ENCODE results near the gene PPP1R8.
A peak's percentile ranks its signal among the peaks of the same experiment; 100 is the strongest.
"Not testable (repeated sequence)": the region's sequence is repeated elsewhere in the genome, so short reads cannot be mapped to it uniquely, and the experiment has no call there.

Gene PPP1R8

DNA sequence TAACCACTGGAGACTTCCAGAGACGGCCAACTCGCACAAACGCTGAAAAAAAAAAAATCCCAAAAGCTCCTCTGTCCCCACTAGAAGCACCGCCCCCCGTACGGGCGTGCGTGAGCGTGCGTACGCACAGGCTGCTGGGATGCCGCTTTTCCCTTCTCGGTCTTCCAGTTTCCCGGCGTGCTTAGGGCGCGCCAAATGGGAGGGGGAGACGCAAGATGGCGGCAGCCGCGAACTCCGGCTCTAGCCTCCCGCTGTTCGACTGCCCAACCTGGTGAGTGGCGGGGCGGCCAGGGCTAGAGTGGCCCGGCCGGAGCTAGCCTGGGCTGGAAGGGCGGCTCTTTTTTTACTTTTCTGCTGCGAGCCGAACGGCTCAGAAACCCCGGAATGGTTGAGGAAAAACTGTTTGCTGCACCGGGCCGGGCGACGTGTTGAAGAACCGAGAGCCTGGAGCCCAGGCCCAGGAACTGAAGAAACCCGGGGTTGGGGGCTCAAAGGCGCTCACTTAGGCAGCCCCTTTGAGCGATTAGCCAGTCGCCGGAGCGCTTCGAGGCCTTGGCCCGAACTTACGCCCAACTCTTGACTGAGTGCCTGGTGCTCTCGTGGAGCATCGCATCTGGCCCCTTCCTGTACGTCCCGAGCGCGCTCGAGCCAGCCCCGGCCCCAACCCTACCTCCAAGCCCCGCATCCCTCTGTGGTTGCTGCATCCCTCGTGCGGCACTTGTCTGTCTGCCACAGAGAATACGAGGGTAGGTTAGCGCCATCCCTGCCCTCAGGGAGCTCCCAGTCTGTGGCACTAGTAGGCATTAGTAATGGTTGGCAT is at the start of gene PPP1R8:
PPP1R8 (plus strand) TSS at position 162 of the 820 bp plus-strand sequence; CDS start at position 216, 54 bp downstream.
- in situ Hi-C loops (cut with HindIII; ENCODE audit: low sequenced_read_pairs): no loop called here
- TF ChIP-seq, protein P1, sequence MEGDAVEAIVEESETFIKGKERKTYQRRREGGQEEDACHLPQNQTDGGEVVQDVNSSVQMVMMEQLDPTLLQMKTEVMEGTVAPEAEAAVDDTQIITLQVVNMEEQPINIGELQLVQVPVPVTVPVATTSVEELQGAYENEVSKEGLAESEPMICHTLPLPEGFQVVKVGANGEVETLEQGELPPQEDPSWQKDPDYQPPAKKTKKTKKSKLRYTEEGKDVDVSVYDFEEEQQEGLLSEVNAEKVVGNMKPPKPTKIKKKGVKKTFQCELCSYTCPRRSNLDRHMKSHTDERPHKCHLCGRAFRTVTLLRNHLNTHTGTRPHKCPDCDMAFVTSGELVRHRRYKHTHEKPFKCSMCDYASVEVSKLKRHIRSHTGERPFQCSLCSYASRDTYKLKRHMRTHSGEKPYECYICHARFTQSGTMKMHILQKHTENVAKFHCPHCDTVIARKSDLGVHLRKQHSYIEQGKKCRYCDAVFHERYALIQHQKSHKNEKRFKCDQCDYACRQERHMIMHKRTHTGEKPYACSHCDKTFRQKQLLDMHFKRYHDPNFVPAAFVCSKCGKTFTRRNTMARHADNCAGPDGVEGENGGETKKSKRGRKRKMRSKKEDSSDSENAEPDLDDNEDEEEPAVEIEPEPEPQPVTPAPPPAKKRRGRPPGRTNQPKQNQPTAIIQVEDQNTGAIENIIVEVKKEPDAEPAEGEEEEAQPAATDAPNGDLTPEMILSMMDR (IDR thresholded peaks at IDR 0.05; ENCODE audit: low read depth, low read length, missing control alignments): no peak
- DNase-seq (ENCODE audit: low read depth): peak; percentile 92
- H3K4me3 ChIP-seq (ENCODE audit: low read depth, low read length): peak within 1 kb of the TSS; percentile 98

DNA sequence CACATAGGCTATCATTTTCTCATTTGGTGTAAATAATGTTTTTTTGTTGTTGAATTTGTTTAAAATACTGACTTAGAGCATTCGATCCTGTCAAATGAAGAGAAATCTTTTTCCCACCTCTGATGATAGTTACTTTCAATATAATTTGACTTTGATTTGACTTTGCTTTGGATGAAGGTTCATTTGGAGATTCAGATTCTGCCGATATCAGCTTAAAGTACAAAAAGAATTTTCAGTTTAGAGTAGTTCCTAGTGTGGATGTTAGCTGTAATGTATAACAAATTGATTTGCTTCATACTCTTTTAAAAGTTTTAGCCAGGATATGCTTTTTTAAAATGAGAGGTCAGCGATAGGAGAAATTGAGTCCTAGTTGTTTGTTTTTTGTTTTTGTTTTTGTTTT is 47.6 kb upstream of the PPP1R8 start:
- DNase-seq (ENCODE audit: low read depth): no peak
- in situ Hi-C loops (cut with HindIII; ENCODE audit: low sequenced_read_pairs): no loop called here
- no peak overlapping the region for H3K4me3 ChIP-seq (ENCODE audit: low read depth, low read length)
- TF ChIP-seq, protein P1 (IDR thresholded peaks at IDR 0.05; ENCODE audit: low read depth, low read length, missing control alignments): no peak

DNA sequence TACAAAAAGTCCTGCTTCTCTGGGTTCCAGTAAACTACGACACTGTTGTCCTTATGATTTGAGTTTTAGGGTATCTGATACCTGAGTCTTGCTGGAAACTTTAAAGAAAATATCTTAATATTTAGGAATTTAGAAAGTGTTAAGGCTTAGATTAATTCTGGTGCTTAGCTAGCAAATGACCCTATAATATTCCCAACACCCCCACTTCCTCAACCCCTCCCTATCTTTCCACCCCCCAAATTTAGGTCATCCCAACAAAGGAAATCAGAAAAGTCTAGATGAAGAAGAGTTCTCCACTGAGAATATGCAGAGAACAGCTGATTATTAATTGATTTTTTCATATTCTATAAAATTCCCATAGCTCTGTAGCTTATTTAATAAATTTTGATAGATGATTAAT is 45.9 kb upstream of the PPP1R8 start:
- in situ Hi-C loops (cut with HindIII; ENCODE audit: low sequenced_read_pairs): no loop called here
- no peak for DNase-seq (ENCODE audit: low read depth)

DNA sequence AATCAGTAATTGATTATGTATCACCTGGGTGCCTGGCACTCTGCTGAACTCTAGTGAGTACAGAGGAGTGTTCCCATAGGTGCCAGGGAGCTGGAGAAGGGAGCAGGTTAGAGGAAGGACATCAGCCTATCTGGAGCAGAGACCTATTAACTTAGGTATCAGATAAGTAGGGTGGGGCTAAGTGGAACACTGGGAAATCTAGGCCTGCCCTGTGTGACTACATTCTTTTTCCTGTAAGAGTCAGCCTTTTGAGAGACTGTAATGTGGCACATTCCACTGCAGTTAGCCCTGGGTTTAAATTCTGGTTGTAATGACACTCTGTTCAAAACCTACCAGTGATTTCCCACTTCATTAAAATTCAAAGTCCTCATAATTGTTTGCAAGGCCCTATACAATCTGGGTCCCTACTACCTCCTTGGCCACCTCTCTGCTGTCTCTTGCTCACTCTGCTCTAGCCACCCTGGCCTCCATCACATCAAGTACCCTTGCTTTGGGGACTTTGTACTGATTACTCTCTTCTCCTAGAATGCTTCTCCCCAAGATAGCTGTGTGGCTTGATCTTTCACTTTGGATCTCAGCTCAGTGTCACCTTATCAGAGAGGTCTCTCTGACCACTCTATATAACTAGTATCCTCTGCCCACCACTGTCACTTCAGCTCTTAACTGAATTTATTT is 44.7 kb upstream of the PPP1R8 start:
- no peak for DNase-seq (ENCODE audit: low read depth)
- in situ Hi-C loops (cut with HindIII; ENCODE audit: low sequenced_read_pairs): no loop called here

More for the DNA sequence above, 45.9 kb upstream of the PPP1R8 start:
- no peak overlapping the region for H3K4me3 ChIP-seq (ENCODE audit: low read depth, low read length)
- TF ChIP-seq, protein P1 (IDR thresholded peaks at IDR 0.05; ENCODE audit: low read depth, low read length, missing control alignments): no peak

DNA sequence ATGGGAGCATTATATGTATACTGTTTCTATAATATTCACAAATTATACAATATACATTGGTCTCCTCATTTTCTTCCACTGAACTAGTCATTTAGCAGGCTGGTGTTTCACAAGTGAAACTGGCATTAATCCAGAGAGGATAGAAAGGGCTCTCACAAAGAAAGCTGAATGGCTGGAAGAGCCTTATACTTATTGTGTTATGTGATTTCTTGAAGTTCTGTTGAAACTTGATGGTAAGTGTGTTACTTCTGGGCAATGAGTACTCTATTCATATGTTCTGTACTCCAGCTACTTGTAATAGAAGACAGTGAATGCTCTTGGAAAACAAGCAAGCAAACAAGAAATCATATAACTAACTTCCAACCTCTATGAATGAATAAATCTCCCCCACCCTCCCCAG is 42.7 kb upstream of the PPP1R8 start:
- in situ Hi-C loops (cut with HindIII; ENCODE audit: low sequenced_read_pairs): no loop called here
- TF ChIP-seq, protein P1 (IDR thresholded peaks at IDR 0.05; ENCODE audit: low read depth, low read length, missing control alignments): no peak
- H3K4me3 ChIP-seq (ENCODE audit: low read depth, low read length): no peak overlapping the region
- peak; percentile 11 for DNase-seq (ENCODE audit: low read depth)

More for the DNA sequence above, 44.7 kb upstream of the PPP1R8 start:
- TF ChIP-seq, protein P1 (IDR thresholded peaks at IDR 0.05; ENCODE audit: low read depth, low read length, missing control alignments): no peak
- no peak overlapping the region for H3K4me3 ChIP-seq (ENCODE audit: low read depth, low read length)

DNA sequence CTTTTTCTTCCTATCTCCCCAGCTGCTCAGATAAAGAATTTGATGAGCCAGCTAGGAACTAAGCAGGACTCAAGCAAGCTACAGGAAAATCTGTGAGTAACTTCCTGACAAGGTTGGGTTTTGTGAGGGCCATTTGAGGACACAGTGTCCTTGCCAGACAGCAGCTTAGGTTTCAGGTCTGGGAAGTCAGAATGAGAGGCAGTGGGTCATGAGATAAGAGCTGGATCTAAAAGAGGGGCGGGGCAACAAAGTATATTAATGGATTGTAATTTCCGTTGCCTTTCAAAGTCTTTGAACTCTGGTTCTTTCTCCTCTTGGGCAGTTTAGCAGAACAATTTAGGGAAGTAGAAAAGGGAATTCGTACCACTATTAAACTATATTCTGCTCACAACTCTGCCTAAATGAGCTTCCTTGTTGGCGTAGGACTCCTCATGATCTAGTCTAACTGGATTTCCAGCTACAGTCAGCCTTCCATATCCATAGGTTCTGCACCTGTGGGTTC is 41.0 kb upstream of the PPP1R8 start:
- no peak for DNase-seq (ENCODE audit: low read depth)
- in situ Hi-C loops (cut with HindIII; ENCODE audit: low sequenced_read_pairs): no loop called here
- H3K4me3 ChIP-seq (ENCODE audit: low read depth, low read length): no peak overlapping the region
- TF ChIP-seq, protein P1 (IDR thresholded peaks at IDR 0.05; ENCODE audit: low read depth, low read length, missing control alignments): no peak

DNA sequence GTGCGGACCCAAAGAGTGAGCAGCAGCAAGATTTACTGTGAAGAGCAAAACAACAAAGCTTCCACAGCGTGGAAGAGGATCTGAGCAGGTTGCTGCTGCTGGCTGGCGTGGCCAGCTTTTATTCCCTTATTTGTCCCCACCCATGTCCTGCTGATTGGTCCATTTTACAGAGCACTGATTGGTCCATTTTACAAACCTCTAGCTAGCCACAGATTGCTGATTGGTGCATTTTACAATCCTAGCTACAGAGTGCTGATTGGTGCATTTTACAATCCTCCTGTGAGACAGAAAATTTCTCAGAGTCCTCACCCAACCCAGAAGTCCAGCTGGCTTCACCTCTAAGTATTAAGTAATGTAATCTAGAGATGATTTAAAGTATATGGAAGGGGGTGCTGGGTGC is 40.3 kb upstream of the PPP1R8 start:
- DNase-seq (ENCODE audit: low read depth); in situ Hi-C loops (cut with HindIII; ENCODE audit: low sequenced_read_pairs); H3K4me3 ChIP-seq (ENCODE audit: low read depth, low read length): not testable (repeated sequence)

Measured in astrocyte of the cerebellum (primary cell).